Measurements from ENCODE around the gene VIPR2.

GRCh38 chr7:159036916-159037605 lies 107.6 kb downstream of the VIPR2 start:
- no peak for TF ChIP-seq CTCF (IDR thresholded peaks at IDR 0.05; ENCODE audit: borderline replicate concordance, extremely low read depth, low read length, poor library complexity, severe bottlenecking)
- TF ChIP-seq EZH2 (IDR thresholded peaks at IDR 0.05; ENCODE audit: borderline replicate concordance, low read depth, low read length, severe bottlenecking) = no peak
